Peyer's patch (tissue), 4 donors: Measurements from ENCODE around the gene WDR93.

Experiments used
- POLR2A ChIP-seq, 2 donors: fragments of 450-650 bp; IDR thresholded peaks; one replicate each; pipeline ENCODE4 v1.5.1; 2017; ENCODE audit warnings: antibody characterized with exemption in 2 of 2, mild to moderate bottlenecking in 2 of 2, moderate library complexity in 2 of 2
- TF ChIP-seq, protein P1 (sequence below), 6 experiments: fragments of 450-650 bp in 4 of 6; fragments of 200-600 bp in 2 of 6; sonication (generic) in 1 of 6; IDR thresholded peaks; one replicate each; pipeline ENCODE4 v1.5.1; 2017 to 2019; ENCODE audit warnings: antibody characterized with exemption in 6 of 6, mild to moderate bottlenecking in 3 of 6, moderate library complexity in 1 of 6

DNA sequence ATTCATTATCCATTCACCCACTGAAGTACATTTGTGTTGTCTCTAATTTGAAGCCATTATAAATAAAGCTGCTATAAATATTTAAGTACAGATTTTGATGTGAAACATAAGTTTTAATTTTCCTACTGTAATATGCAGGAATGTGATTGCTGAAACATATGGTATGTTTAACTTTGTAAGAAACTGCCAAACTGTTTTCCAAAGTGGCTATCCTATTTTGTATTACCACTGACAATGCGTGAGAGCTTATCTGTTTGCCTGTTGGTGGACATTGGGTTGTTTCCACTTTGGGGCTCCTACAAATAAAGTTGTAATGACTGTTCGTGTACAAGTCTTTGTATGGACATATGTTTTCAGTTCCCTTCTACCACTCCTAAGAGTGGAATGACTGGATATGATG, 2.5 kb downstream of the WDR93 start:
- TF ChIP-seq, protein P1, sequence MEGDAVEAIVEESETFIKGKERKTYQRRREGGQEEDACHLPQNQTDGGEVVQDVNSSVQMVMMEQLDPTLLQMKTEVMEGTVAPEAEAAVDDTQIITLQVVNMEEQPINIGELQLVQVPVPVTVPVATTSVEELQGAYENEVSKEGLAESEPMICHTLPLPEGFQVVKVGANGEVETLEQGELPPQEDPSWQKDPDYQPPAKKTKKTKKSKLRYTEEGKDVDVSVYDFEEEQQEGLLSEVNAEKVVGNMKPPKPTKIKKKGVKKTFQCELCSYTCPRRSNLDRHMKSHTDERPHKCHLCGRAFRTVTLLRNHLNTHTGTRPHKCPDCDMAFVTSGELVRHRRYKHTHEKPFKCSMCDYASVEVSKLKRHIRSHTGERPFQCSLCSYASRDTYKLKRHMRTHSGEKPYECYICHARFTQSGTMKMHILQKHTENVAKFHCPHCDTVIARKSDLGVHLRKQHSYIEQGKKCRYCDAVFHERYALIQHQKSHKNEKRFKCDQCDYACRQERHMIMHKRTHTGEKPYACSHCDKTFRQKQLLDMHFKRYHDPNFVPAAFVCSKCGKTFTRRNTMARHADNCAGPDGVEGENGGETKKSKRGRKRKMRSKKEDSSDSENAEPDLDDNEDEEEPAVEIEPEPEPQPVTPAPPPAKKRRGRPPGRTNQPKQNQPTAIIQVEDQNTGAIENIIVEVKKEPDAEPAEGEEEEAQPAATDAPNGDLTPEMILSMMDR (IDR thresholded peaks at IDR 0.05) = no peak
- no peak for TF ChIP-seq POLR2A (IDR thresholded peaks at IDR 0.05)
